BE2C (cell line): ENCODE results near the gene SSBP3.

Source experiments
- DNase-seq: peaks from one replicate; pipeline ENCODE4 v3.0.0-alpha.2; 2020
- H3K27me3 ChIP-seq: fragments of 250-450 bp; sonication (Bioruptor Pico); 2 replicates; pipeline ENCODE4 v1.5.1; 2020; ENCODE audit warnings: mild to moderate bottlenecking
- H3K36me3 ChIP-seq: fragments of 250-450 bp; sonication (Bioruptor Pico); 2 replicates; pipeline ENCODE4 v1.5.1; 2020; ENCODE audit warnings: mild to moderate bottlenecking
- H3K4me1 ChIP-seq: fragments of 250-450 bp; sonication (Bioruptor Pico); 2 replicates; pipeline ENCODE4 v1.5.1; 2020
- H3K4me3 ChIP-seq: 2 replicates; pipeline ENCODE4 v1.5.1; 2011; ENCODE audit warnings: low read depth, low read length
- H3K9me3 ChIP-seq: fragments of 250-450 bp; sonication (Bioruptor Pico); 2 replicates; pipeline ENCODE4 v1.5.1; 2020
- TF ChIP-seq, protein P1 (sequence below): IDR thresholded peaks from 2 replicates; pipeline ENCODE4 v1.5.1; 2012; ENCODE audit warnings: mild to moderate bottlenecking, low read depth, low read length

SSBP3 gene

DNA sequence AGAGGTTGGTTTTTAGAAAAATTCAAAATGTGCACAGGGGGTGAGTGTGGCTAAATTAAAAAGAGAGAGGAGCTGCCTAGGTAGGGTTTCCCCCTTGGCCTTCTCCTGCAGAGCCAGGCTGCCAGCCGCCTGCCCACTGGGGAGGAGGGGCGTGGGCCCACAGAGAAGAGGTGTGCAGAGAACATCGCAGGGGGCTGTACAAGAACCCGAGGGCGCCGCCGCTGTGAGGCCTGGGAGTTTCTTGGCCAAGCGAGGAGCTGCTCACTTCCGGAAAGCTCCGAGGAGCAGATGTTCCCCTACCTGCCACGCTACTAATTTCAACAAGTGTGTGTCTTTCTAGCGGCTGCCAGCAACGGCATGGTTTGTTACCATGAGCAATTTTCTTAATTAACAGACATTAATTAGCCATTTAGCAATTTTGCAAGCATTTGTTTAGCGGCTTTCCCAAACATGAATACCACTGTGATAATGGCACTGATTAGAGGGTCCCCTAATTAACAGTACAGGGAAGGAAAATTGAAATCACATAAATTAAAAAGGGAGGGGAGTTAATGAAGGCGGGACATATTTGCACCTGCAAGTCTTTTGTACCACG lies 146.6 kb downstream of the SSBP3 start:
- no peaks in the 10 kb centered on the region for H3K4me1 ChIP-seq
- no peaks in the 10 kb centered on the region; the same call in 1 of the 2 replicates for H3K36me3 ChIP-seq
- no peak overlapping the region for H3K4me3 ChIP-seq
- no peak for DNase-seq
- TF ChIP-seq, protein P1, sequence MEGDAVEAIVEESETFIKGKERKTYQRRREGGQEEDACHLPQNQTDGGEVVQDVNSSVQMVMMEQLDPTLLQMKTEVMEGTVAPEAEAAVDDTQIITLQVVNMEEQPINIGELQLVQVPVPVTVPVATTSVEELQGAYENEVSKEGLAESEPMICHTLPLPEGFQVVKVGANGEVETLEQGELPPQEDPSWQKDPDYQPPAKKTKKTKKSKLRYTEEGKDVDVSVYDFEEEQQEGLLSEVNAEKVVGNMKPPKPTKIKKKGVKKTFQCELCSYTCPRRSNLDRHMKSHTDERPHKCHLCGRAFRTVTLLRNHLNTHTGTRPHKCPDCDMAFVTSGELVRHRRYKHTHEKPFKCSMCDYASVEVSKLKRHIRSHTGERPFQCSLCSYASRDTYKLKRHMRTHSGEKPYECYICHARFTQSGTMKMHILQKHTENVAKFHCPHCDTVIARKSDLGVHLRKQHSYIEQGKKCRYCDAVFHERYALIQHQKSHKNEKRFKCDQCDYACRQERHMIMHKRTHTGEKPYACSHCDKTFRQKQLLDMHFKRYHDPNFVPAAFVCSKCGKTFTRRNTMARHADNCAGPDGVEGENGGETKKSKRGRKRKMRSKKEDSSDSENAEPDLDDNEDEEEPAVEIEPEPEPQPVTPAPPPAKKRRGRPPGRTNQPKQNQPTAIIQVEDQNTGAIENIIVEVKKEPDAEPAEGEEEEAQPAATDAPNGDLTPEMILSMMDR = no peak
- no peaks in the 10 kb centered on the region for H3K9me3 ChIP-seq
- no peaks in the 10 kb centered on the region for H3K27me3 ChIP-seq

GRCh38 chr1:54257876-54258275 lies 148.3 kb downstream of the SSBP3 start:
- H3K4me3 ChIP-seq = no peak overlapping the region
- DNase-seq = no peak
- no peaks in the 10 kb centered on the region; the same call in 1 of the 2 replicates for H3K36me3 ChIP-seq
- no peaks in the 10 kb centered on the region; the same call in 1 of the 2 replicates for H3K4me1 ChIP-seq
- H3K27me3 ChIP-seq = no peaks in the 10 kb centered on the region
- TF ChIP-seq, protein P1 = no peak
- H3K9me3 ChIP-seq = no peaks in the 10 kb centered on the region

DNA sequence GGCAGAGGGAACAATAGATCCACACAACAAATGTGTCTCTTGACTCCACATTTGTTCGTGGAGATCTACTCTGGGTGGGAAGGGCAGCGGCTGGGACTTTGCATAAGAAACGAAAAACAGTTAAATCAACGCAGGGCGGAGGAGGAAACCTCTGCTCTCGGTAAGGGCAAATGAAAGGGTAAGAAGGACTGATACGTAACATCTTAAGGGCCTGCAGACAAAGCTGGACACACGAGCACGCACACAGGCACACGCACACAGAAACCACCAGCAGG lies 148.9 kb downstream of the SSBP3 start:
- TF ChIP-seq, protein P1 = no peak
- H3K36me3 ChIP-seq = no peaks in the 10 kb centered on the region; the same call in 1 of the 2 replicates
- no peak for DNase-seq
- H3K27me3 ChIP-seq = no peaks in the 10 kb centered on the region
- H3K4me3 ChIP-seq = no peak overlapping the region
- H3K4me1 ChIP-seq = no peaks in the 10 kb centered on the region; the same call in 1 of the 2 replicates
- no peaks in the 10 kb centered on the region for H3K9me3 ChIP-seq

GRCh38 chr1:54256522-54257345 lies 149.5 kb downstream of the SSBP3 start:
- Histone ChIP-seq H3K36me3 (no peaks in the 10 kb centered on the region; the same call in 1 of the 2 replicates), H3K27me3 (no peaks in the 10 kb centered on the region), H3K4me3 (no peak overlapping the region), H3K9me3 (no peaks in the 10 kb centered on the region), H3K4me1 (no peaks in the 10 kb centered on the region; the same call in 1 of the 2 replicates)
- TF ChIP-seq, protein P1 = no peak
- DNase-seq = no peak

- Histone ChIP-seq H3K27me3 (no peaks in the 10 kb centered on the region), H3K4me3 (no peak overlapping the region), H3K36me3 (no peaks in the 10 kb centered on the region; the same call in 1 of the 2 replicates), H3K4me1 (no peaks in the 10 kb centered on the region; the same call in 1 of the 2 replicates), H3K9me3 (no peaks in the 10 kb centered on the region)
- TF ChIP-seq, protein P1 = no peak
- no peak for DNase-seq
These were observed 151.0 kb downstream of the SSBP3 start for GRCh38 chr1:54255026-54255702.

GRCh38 chr1:54254055-54254454 lies 152.1 kb downstream of the SSBP3 start:
- Histone ChIP-seq H3K36me3 (no peaks in the 10 kb centered on the region), H3K4me1 (no peaks in the 10 kb centered on the region; the same call in 1 of the 2 replicates), H3K4me3 (no peak overlapping the region), H3K9me3 (no peaks in the 10 kb centered on the region), H3K27me3 (no peaks in the 10 kb centered on the region)
- peak; percentile 36 for DNase-seq
- TF ChIP-seq, protein P1 = no peak
